GM12872 (cell line): ENCODE measurements around the gene MOB4.

Experiments used
- TF ChIP-seq, protein P1 (sequence below): IDR thresholded peaks from 3 replicates; pipeline ENCODE4 v1.5.1; 2011; ENCODE audit warnings: low read depth, mild to moderate bottlenecking, low read length, moderate library complexity; ENCODE audit not compliant: insufficient read depth

Gene MOB4

DNA sequence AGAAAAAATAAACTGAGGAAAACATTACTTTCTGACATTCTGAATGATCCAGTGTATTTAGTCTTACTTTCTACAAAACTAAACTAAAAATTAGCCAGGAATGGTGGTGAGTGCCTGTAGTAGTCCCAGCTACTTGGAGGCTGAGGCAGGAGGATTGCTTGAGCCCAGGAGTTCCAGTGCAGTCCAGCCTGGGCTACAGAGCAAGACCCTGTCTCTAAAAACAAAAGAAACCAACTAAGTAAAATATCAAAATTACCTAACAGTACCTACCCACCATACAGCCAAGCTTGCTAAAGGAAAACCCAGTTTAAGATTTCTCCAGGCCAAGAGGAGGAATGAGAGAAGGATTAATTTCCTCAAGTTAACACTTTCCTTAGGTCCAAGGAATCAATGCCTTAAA, 19.2 kb upstream of the MOB4 start:
- TF ChIP-seq, protein P1, sequence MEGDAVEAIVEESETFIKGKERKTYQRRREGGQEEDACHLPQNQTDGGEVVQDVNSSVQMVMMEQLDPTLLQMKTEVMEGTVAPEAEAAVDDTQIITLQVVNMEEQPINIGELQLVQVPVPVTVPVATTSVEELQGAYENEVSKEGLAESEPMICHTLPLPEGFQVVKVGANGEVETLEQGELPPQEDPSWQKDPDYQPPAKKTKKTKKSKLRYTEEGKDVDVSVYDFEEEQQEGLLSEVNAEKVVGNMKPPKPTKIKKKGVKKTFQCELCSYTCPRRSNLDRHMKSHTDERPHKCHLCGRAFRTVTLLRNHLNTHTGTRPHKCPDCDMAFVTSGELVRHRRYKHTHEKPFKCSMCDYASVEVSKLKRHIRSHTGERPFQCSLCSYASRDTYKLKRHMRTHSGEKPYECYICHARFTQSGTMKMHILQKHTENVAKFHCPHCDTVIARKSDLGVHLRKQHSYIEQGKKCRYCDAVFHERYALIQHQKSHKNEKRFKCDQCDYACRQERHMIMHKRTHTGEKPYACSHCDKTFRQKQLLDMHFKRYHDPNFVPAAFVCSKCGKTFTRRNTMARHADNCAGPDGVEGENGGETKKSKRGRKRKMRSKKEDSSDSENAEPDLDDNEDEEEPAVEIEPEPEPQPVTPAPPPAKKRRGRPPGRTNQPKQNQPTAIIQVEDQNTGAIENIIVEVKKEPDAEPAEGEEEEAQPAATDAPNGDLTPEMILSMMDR, result no peak

DNA sequence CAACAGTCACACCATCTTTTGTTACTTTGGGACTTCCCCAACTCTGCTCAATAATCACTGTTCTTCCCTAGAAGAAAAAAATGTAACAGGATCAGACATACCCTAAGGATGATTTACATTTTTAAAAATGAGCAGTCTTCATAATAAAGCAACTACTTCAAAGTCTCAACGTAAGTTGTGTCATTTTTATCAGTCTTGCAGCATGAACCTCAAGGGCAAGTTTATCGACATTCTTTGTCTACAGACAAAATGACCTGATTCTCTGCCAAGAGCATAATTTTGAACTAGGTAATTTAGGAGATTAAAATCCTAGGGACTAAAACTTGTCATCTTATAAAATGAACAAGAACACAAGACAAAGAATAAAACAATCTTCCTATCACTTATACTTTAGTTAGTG, 18.5 kb upstream of the MOB4 start:
- TF ChIP-seq, protein P1, result no peak

DNA sequence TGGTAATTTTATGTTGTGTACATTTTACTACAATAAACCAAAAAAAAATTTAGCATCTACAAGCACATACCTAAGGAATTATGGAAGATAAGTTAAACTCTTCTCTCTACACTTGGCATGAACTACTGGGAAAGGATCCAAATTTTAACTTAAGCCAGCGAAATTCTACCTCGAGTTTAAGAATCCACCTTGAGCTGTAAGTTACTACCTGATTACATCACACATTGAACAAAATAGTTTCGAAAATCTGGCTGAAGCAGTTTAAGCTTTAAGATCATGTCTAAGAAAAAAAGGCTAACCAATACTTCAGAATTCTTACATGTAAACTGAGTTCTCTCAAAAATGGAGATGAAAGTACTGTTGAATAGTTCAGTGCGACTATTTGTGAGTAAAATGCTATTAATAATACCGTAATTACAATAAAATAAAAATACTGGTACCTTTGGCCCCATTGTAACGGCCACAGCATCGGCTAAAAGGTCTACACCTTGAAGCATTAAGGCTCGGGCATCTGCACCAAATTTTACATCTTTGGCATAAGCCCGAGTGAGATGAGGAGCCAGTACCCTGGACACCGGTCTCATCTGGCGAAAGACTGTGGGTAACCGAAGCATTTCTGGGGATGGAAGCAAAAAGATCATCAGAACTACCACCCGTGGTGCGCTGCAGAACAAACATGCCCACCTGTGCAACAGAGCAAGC, 17.5 kb upstream of the MOB4 start:
- TF ChIP-seq, protein P1, result no peak

DNA sequence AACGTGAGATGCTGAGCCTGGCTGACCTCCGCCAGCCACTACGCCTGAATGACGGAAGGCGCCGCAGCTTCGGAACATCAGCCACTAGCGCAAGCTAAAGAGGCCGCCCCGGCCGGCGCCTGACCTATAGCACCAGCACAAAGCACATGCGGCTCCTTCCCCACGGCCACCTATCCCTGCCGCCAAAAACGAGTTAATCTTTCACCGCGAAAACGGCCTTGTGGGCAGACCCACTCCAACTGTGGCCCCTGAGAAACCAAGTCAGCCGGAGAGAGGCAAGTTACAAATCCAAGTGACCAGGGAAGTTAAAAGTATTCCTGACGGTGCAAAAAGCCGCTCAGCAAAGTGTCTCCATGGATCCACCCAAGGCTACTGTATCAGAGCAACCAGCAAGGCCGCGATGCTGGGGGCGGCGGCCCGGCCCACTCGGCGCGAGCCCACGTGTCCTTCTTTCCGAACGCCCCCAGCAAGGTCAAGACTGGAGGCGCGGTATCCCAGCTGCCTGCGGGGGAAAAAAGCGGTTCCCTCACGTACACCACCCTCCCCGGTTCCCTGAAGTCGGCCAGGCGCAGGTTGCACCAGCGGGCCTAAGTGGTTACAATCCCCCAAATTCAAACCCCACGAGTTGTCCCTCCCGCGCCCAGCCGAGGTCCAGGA, 16.8 kb upstream of the MOB4 start:
- TF ChIP-seq, protein P1, result no peak

DNA sequence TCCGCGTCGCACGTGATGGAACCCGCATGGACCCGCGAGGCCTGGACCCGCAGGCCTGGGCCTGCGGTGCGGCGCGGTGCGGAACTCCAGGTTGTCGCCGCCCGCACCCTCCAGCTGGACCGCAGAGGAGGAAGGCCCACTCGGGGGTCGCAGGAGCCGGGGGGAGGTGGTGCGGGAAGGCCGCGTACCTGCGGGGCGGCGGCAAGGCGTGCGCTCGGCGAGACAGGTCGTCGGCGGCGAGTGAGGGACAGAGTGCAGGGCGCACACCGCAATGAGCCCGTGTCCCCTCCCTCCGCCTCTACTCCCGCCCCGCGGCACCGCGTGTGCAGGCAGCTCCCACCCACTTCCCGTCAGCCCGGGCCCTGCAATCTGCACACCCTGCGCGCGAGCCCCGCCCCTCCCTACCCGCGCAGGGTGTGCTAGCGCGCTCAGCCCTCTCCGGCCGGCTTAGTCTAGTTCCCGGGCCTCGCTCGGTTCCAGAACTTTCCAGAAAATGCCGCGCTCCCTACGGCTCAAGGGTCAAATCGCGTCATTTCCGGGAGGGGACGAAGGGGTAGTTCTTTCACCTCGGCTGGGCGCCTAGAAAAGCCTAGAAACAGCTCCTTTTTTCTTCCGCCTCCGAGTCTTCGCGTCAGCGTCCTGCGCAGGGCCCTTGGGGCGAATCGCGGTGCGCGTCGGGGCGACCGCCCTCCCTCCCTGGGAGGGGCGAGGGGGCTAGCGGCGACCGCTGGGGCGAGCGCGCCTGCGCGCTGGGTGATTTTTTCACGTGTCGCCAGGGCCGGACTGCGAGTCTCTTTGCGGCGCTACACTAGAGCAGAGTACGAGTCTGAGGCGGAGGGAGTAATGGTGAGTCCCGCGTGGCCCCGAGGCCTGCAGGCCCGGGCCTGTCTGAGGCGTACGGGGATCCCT, 16.0 kb upstream of the MOB4 start, which contains the start of the genes HSPD1 and HSPE1:
Gene HSPD1 (minus strand): TSS at position 247 of the 909 bp plus-strand sequence. CDS start 992 bp downstream, outside the sequence.
Gene HSPE1 (plus strand): TSS at position 786 of the 909 bp plus-strand sequence. CDS start 58 bp downstream, at position 844.
- TF ChIP-seq, protein P1, result no peak

DNA sequence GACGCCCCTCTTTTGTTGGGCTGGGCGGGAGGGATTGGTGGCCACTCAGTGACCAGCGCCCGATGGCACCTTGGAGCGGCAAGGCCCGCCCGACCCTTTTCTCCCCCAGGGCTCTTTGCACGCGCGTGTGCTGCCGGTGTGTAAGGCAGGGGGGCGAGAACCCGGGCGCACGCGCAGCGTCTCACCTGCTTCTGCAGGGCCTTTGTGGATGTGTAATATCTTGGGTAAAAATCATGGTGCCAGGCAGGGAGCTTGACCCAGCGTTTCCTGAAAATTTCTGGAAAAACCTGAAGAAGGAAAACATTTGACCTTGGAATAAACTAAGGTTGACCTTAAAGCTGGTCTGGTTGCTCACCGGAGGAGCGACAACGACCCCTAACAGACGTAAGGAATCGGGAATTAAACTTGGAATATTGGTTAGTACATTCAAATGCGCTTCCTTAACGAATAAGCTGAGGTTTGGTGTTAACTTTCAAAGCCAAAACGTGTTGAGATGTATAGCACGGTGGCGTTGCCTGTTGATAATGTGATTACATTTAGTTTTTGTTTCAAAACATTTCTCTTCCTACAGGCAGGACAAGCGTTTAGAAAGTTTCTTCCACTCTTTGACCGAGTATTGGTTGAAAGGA, 15.2 kb upstream of the MOB4 start:
- TF ChIP-seq, protein P1, result no peak
